Activated T-helper 17 cell treated with anti-CD3 and anti-CD28 coated beads, Interleukin-2, amount 50 U/mL, for 72 hours (primary cell): ENCODE results near the gene NUAK1. TPM values are rescaled to one million over a fixed set of nuclear protein-coding genes. Genes with fewer than 3 reads are reported as not detected.
A peak's percentile ranks its signal among the peaks of the same experiment; 100 is the strongest.

Experiments used
- ATAC-seq: fragments of 150-1000 bp; cut with Tn5 transposase; replicated peaks from 2 replicates; pipeline ENCODE4 v1.10.0; 2021; ENCODE audit warnings: mild to moderate bottlenecking, moderate library complexity
- H3K27ac Mint-ChIP-seq: one replicate; pipeline ENCODE4 v1.8.0; 2022; ENCODE audit warnings: mixed read lengths
- H3K27me3 Mint-ChIP-seq: one replicate; pipeline ENCODE4 v1.8.0; 2022; ENCODE audit warnings: mixed read lengths
- H3K36me3 Mint-ChIP-seq: one replicate; pipeline ENCODE4 v1.8.0; 2022; ENCODE audit warnings: low read depth, mild to moderate bottlenecking, mixed read lengths
- H3K4me1 Mint-ChIP-seq: one replicate; pipeline ENCODE4 v1.8.0; 2022; ENCODE audit warnings: mixed read lengths
- H3K4me3 Mint-ChIP-seq: one replicate; pipeline ENCODE4 v1.8.0; 2022; ENCODE audit warnings: mild to moderate bottlenecking, mixed read lengths
- H3K9me3 Mint-ChIP-seq: one replicate; pipeline ENCODE4 v1.8.0; 2022; ENCODE audit warnings: mixed read lengths
- total RNA-seq, 2 donors: library from RNA; stranded (reverse); gene quantifications; one replicate each; pipeline ENCODE4 v1.2.3, GENCODE V29; 2022

The NUAK1 gene
- total RNA-seq, 2 donors from 2014 or later: not detected

GRCh38 chr12:106130474-106131113, 8.2 kb downstream of the NUAK1 start:
- Mint-ChIP-seq H3K27me3 (peaks cover 31% of the 10 kb centered on the region), H3K9me3 (no peaks in the 10 kb centered on the region), H3K4me3 (no peak overlapping the region), H3K36me3 (no peaks in the 10 kb centered on the region), H3K4me1 (no peaks in the 10 kb centered on the region), H3K27ac (no peak overlapping the region)
- no peak for ATAC-seq

- Mint-ChIP-seq H3K4me3 (no peak overlapping the region), H3K36me3 (no peaks in the 10 kb centered on the region), H3K4me1 (no peaks in the 10 kb centered on the region), H3K27me3 (peaks cover 26% of the 10 kb centered on the region), H3K9me3 (no peaks in the 10 kb centered on the region), H3K27ac (no peak overlapping the region)
- no peak for ATAC-seq
Observed at GRCh38 chr12:106128585-106129328, 10.0 kb downstream of the NUAK1 start.

- H3K27ac Mint-ChIP-seq: no peak overlapping the region
- no peaks in the 10 kb centered on the region for H3K36me3 Mint-ChIP-seq
- H3K4me3 Mint-ChIP-seq: no peak overlapping the region
- no peaks in the 10 kb centered on the region for H3K4me1 Mint-ChIP-seq
- H3K27me3 Mint-ChIP-seq: peaks cover 18% of the 10 kb centered on the region
- no peak for ATAC-seq
- no peaks in the 10 kb centered on the region for H3K9me3 Mint-ChIP-seq
Observed at GRCh38 chr12:106127338-106128126, 11.2 kb downstream of the NUAK1 start.

- no peaks in the 10 kb centered on the region for H3K36me3 Mint-ChIP-seq
- ATAC-seq: peak; percentile 56
- no peaks in the 10 kb centered on the region for H3K4me1 Mint-ChIP-seq
Observed at GRCh38 chr12:106126441-106127337, 12.1 kb downstream of the NUAK1 start.

DNA sequence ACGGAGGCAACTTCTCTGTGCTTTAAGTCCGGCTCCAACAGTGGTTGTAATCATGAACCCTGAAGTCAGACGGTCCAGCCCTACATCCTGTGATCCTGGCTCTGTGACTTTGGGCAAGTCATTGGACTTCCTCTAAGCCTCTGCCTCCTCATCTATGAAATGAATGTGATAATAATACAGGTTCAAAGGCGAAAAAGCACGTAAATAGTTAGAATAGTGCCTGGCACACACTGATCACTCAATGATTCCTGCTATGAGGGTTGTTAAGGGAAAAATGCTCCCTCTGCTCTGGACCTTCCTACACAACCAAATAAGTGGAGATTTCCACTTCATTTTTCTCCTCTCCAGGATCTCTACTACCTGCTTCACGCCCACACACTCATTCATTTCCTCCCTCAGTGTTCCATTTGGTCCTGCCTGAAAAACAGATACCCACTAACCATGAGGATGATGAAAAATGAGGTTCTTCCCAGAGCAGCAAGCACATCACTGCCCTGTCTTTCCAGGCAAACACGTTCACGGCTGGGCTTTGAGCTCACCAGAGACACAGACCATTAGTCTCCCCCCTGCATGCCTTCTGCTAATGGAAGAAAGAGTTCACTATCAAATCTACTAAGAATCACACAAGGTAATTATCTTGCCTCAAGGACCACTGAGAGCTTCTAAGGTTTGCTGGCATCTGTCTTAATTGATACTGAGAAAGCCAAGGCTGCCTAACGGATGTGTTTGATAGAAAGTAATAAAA, 13.2 kb downstream of the NUAK1 start:
- Mint-ChIP-seq H3K27ac (no peak overlapping the region), H3K4me3 (no peak overlapping the region), H3K27me3 (peaks cover 16% of the 10 kb centered on the region), H3K9me3 (no peaks in the 10 kb centered on the region), H3K4me1 (no peaks in the 10 kb centered on the region), H3K36me3 (no peaks in the 10 kb centered on the region)
- no peak for ATAC-seq

More at GRCh38 chr12:106126441-106127337, 12.1 kb downstream of the NUAK1 start:
- no peak overlapping the region for H3K27ac Mint-ChIP-seq
- peaks cover 20% of the 10 kb centered on the region for H3K27me3 Mint-ChIP-seq
- H3K9me3 Mint-ChIP-seq: no peaks in the 10 kb centered on the region
- H3K4me3 Mint-ChIP-seq: no peak overlapping the region

DNA sequence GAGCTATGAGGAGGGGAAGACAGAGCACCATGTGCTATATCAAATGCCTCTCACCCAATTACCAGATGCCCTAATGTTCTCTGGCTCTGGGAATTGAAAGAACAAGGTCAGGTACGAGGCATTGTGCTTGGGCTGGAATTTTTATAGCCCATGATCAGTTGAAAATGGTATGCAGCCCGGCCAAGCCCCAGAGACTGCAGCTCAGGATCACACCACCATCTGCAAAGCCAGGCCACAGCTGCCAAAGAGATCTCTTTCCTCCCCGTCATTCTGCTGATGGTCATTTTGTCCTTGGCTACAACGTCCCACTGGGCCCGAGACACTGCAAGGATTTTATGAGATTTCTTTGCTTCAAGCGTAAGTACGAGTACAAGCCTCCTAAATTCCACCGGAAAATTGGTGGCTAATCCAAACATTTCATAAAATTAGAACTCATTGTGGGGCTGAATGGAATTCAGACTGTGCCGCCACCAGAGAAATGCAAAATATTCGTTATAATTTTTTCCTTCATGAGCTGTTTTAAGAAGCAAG, 15.1 kb downstream of the NUAK1 start:
- Mint-ChIP-seq H3K4me1 (no peaks in the 10 kb centered on the region), H3K36me3 (no peaks in the 10 kb centered on the region), H3K27me3 (peaks cover 16% of the 10 kb centered on the region)

GRCh38 chr12:106123110-106123509, 15.6 kb downstream of the NUAK1 start:
- Mint-ChIP-seq H3K27ac (no peak overlapping the region), H3K4me3 (no peak overlapping the region), H3K36me3 (no peaks in the 10 kb centered on the region), H3K9me3 (no peaks in the 10 kb centered on the region), H3K27me3 (peaks cover 21% of the 10 kb centered on the region), H3K4me1 (no peaks in the 10 kb centered on the region)
- ATAC-seq: no peak

More for the DNA sequence above, 15.1 kb downstream of the NUAK1 start:
- no peak overlapping the region for H3K27ac Mint-ChIP-seq
- H3K4me3 Mint-ChIP-seq: no peak overlapping the region
- H3K9me3 Mint-ChIP-seq: no peaks in the 10 kb centered on the region
- no peak for ATAC-seq

DNA sequence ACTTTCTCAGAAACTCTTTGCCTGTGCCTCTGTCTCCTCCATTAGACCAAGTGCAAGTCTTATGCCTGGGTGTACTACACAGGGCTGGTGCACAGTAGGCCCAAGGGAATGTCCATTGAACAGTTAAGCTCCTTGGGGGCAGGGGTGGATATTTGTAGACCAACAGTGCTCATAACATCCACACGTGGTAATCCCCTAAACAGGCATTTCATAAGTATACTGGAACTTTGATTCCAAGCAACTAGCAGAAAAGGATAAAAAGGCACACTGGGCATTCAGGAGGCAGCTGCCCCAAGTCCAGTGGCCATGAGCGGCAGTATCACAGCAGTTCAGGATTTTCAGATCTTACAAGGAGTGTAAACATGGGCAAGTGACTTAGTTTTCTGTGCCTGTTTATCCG, 16.8 kb downstream of the NUAK1 start:
- ATAC-seq: no peak
- H3K27me3 Mint-ChIP-seq: peaks cover 26% of the 10 kb centered on the region
- no peaks in the 10 kb centered on the region for H3K36me3 Mint-ChIP-seq
- H3K9me3 Mint-ChIP-seq: no peaks in the 10 kb centered on the region
- H3K27ac Mint-ChIP-seq: no peak overlapping the region
- no peaks in the 10 kb centered on the region for H3K4me1 Mint-ChIP-seq
- no peak overlapping the region for H3K4me3 Mint-ChIP-seq

GRCh38 chr12:106120519-106121105, 18.1 kb downstream of the NUAK1 start:
- Mint-ChIP-seq H3K27me3 (peaks cover 29% of the 10 kb centered on the region), H3K4me3 (no peak overlapping the region), H3K4me1 (no peaks in the 10 kb centered on the region), H3K27ac (no peak overlapping the region), H3K9me3 (no peaks in the 10 kb centered on the region), H3K36me3 (no peaks in the 10 kb centered on the region)
- ATAC-seq: no peak

DNA sequence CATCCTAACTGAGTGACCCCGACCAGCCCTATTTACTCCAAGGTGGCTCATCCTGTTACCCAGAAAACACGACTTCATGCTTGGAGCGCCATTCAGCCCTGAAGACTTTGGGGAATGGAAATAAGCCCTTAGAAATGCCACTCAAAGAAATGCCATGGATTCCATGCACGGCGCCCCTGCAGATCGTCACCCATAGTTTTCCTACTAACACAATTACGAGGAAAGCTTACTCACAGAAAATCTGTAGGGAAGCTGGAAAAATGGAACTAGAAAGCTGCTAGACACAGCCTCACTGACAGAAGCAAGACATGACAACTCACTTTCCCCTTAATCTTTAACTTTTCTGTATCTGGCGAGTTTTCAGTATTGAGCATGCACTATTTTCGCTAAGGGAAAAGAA, 19.5 kb downstream of the NUAK1 start:
- no peaks in the 10 kb centered on the region for H3K9me3 Mint-ChIP-seq
- ATAC-seq: no peak
- peaks cover 27% of the 10 kb centered on the region for H3K27me3 Mint-ChIP-seq
- H3K36me3 Mint-ChIP-seq: no peaks in the 10 kb centered on the region
- H3K4me3 Mint-ChIP-seq: no peak overlapping the region
- H3K27ac Mint-ChIP-seq: no peak overlapping the region
- H3K4me1 Mint-ChIP-seq: no peaks in the 10 kb centered on the region

DNA sequence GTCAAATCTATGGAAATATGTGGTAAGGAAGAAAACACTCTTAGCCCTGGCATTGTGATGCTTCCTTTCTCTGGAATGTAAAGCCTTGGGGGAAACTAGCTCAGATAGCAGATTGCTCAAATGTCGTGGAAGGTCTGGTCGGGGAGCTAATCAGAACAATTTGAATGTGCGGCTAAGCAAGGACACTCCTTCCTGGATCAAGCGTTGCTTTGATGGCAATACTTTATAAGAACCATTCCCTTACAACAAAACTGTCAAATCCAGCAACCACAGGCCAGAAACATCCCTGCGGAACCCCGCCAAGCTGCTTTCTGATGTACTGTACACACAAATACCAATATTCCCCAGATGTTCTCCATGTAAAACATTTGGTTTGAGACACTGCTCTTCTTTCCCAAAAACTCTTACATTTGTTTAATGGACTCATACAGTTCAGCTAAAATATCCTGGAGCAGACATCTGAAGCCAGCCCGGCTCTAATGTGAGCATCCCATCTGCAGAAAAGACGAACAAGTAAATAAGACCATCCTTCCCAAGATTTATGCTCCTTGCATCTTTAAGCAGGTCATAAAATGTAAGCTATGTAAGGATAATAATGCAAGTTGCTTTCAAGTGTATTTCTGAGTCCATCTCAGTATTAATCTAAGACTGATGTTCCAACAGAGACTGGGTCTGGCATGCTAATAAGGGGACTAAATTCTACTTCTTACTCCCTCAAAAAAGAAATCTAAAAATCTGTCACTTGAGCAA, 20.2 kb downstream of the NUAK1 start:
- H3K36me3 Mint-ChIP-seq: no peaks in the 10 kb centered on the region
- H3K4me3 Mint-ChIP-seq: no peak overlapping the region
- no peaks in the 10 kb centered on the region for H3K9me3 Mint-ChIP-seq
- no peak for ATAC-seq
- H3K27ac Mint-ChIP-seq: no peak overlapping the region
- H3K4me1 Mint-ChIP-seq: no peaks in the 10 kb centered on the region
- H3K27me3 Mint-ChIP-seq: peaks cover 27% of the 10 kb centered on the region

DNA sequence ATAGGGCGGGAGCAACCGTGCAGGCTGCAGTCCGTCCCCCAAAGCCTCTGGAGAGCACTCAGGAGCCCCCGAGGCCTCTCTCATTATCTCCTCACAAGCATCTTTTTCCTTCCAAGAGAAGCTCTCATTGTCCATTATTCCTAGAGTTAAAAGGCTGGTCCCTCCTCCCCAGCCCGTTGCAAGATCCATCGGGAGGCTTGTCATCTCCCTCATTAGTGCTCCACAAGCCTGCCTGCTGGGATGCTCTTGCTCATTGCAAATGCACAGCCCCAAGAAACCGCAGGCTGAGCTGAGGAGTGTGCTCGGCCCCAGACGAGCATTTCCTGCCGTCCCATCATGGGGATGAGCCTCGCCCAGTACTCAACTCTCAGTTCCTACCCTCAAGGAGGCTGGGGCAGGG, 23.3 kb downstream of the NUAK1 start:
- H3K4me1 Mint-ChIP-seq: no peaks in the 10 kb centered on the region
- no peak overlapping the region for H3K4me3 Mint-ChIP-seq
- ATAC-seq: no peak
- H3K27ac Mint-ChIP-seq: no peak overlapping the region
- no peaks in the 10 kb centered on the region for H3K36me3 Mint-ChIP-seq
- H3K9me3 Mint-ChIP-seq: no peaks in the 10 kb centered on the region
- H3K27me3 Mint-ChIP-seq: peaks cover 20% of the 10 kb centered on the region
